OCI-LY1 (cell line): ENCODE results near the gene TRRAP.

ENCODE experiments used
- CTCF ChIP-seq: fragments of 200-600 bp; sonication (generic), shearing (Covaris generic); IDR thresholded peaks from 2 replicates; pipeline ENCODE4 v1.5.1; 2017; ENCODE audit warnings: mild to moderate bottlenecking, antibody characterized with exemption, low read length, moderate library complexity, mixed read lengths
- EZH2 ChIP-seq: fragments of 200-600 bp; sonication (generic), shearing (Covaris generic); IDR thresholded peaks from 2 replicates; pipeline ENCODE4 v1.8.0; 2017; ENCODE audit warnings: borderline replicate concordance, mixed run types, mild to moderate bottlenecking, antibody characterized with exemption, low read length, moderate library complexity, mixed read lengths

- no peak for TF ChIP-seq EZH2
- TF ChIP-seq CTCF = peak; percentile 97
Measured at GRCh38 chr7:98836811-98837629, 41.3 kb upstream of the TRRAP start.
